GM19035 (cell line): Measurements from ENCODE around the gene RAB40C.
A peak's percentile ranks its signal among the peaks of the same experiment; 100 is the strongest.

Experiments
- ATAC-seq: cut with Tn5 transposase; IDR thresholded peaks from one replicate; pipeline ENCODE4 v1.9.1; 2021; ENCODE audit not compliant: unreplicated experiment

Gene RAB40C

DNA sequence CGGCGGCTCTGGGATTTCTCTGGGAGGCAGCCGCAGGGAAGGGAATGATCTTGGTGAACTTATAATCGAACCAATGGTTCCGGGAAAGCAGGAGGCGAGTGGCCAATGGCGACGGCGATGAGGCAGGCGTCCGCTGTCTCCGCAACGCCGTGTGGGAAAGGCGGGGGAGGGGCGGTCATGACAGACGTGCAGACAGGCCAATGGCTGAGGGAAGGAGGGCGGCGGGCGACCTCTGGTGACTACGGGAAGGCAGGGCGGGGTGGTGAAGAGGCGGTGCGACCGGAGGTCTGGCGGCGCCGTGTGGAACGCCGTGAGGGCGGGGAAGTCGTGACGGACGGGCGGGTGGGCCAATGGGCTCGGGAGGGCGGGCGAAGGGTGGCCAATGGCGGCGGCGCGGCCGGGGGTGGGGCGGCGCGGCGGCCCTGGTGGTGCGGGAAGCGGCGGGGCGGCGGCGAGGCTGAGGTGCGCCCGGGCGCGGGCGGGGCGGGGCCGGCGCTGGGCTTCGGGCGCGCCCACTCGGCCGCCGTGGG is at the start of gene RAB40C:
Gene RAB40C, plus strand, starts transcription at position 409 of the 530 bp plus-strand sequence. CDS start 226 bp downstream, outside the sequence.
- peak; percentile 73 for ATAC-seq

GRCh38 chr16:540645-541340 is 49.1 kb upstream of the RAB40C start:
- no peak for ATAC-seq

GRCh38 chr16:543301-544164 is 46.3 kb upstream of the RAB40C start:
- no peak for ATAC-seq

- ATAC-seq: no peak
These were observed 45.3 kb upstream of the RAB40C start for GRCh38 chr16:544517-544916.

- ATAC-seq: no peak
These were observed 42.7 kb upstream of the RAB40C start for GRCh38 chr16:546909-547770.

GRCh38 chr16:548586-548985 is 41.3 kb upstream of the RAB40C start:
- ATAC-seq: no peak

- ATAC-seq: no peak
These were observed 40.2 kb upstream of the RAB40C start for GRCh38 chr16:549544-550263.

GRCh38 chr16:551210-551609 is 38.7 kb upstream of the RAB40C start:
- no peak for ATAC-seq

DNA sequence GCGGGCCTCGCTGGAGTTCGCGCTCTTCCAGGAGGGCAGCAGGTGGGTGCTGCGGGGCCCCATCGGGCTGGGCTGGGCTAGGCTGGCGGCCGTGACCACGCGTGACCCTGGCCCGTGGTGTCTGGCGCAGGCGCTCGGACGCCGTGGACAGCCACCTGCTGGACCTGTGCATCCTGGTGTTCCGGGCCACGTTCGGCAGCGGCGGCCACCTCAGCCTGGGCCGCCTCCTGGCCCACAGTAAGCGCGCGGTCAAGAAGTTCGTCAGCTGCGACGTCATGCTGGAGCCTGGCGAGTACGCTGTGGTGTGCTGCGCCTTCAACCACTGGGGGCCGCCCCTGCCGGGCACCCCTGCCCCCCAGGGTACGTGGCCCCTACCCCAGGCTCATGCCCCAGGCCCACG is 37.7 kb upstream of the RAB40C start:
- ATAC-seq: no peak

DNA sequence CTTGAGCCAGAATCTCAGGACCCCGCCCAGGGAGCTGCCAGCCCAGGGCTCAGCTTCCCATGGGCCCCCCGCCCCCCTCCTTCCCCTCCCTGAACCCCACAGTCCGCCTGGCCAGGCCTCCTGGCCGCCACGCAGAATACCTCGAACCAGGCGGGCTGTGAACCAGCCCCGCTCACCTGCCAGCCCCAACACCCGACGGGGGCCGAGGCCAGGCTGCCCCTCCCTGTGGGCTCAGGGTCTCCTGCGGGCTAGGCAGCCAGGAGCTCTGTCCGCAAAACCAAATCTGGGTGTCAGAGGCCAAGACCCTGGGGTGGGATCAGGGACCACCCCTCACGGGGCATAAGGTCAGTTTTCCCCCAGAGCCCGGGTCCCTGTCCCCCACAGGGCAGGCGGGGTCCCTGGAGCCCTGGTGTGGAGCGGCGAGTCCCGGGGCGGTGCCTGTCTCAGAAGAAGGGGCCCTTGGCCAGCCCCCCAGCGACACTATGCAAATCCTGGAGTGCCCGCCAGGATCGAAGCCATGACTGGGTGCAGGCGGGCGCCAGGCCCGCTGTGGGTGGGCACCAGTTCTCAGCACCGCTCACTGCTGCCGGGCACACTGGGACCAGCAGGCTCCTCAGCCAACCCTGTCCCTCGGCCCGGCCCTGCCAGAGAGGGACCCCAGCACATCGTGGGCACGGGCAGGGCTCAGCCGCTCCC is 36.1 kb upstream of the RAB40C start:
- ATAC-seq: no peak

DNA sequence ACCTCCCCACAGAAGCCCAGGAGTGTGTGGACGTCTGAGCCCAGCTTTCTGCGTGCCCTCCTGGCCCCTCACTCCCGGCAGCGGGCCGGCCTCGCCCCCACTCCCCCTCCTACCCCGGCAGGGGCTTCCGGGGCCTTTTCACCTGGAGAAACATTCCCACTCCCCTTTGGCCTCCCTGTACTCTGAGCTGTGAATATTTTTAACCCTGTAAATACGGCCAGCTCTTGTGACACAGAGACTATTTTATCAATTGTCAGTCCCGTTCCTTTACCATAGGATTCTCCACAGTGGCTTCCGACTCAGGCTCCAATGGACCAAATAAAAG is 35.6 kb upstream of the RAB40C start:
- ATAC-seq: no peak

DNA sequence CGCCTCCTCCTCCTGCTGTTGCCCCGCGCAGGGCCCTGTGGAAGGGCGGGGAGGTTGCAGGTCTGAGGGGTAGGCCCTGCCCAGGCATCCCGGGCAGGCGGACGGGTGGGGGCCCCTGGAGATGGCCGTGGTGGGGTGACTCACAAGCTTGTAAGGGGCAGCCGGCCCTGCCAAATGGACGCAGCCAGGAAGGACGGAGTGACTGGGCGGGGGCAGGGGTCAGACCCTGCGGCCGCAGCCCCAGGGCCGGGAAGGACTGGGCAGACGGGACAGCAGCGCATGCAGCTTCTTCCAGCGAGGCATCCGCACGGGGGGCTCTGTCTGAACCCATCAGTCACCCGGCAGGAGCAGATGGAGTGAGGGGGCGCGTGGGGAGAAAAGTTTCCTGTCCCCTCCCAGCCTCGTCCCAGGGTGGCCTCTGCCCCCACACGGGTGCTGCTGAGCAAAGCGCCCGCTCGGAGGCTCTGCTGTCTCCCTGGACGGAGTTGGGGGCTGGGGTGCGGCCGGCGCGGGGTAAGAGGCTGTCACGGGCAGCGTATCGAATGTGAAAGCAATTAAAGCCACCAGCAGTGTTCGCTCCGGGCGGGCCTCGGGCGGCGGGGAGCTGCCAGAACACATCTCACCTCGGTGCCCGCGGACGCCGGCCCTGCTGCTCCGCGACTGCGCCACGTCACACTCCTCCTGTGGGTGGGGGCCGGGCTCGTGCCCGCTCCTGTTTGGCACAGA is 35.1 kb upstream of the RAB40C start:
- ATAC-seq: no peak

DNA sequence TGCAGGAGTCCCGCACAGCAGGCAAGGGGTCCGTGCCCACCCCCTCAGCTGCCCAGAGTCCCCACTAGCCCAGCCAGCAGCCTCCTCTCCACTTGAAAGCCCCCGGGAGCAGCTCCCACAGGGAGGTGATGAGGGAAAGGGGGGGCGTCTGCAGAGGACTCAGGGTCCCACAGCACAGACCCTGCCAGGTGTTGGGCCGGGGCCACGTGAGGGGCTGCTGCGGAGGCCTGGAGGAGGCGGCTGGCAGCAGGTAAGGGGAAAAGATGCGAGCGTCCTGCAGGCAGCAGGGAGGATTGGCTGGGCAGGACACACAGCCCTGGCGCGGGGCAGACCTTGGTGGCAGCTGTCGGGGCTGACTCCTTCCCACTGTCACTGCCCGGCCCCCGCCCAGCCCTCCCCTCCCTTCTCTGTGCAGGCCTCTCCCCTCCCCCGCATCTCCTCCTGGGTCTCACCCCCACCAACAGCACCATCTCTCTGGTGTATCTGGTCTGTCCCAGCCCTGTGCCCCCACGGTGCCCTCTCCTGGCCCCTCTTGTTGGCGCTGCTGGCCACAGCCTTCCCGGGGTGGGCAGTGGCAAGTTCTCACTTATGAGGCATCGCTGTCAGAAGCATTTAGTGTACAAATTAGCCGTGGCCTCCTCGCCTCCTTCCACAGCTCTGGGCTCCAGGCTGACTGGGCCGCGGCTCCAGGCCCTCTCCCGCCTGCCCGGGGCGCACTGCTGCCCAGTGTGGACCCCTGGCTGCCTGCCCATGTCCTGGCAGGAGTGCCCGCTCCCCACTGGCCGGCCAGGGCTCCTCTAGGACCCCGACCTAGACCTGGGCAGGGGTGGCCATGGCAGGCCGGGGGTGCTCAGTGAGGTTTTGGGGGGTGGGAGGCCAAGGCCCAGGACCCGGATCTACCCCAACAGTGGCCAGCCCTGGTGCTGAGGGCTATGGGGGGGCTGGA is 34.1 kb upstream of the RAB40C start:
- no peak for ATAC-seq

- no peak for ATAC-seq
These were observed 33.2 kb upstream of the RAB40C start for GRCh38 chr16:556474-557173.

GRCh38 chr16:557463-558297 is 32.2 kb upstream of the RAB40C start:
- no peak for ATAC-seq

DNA sequence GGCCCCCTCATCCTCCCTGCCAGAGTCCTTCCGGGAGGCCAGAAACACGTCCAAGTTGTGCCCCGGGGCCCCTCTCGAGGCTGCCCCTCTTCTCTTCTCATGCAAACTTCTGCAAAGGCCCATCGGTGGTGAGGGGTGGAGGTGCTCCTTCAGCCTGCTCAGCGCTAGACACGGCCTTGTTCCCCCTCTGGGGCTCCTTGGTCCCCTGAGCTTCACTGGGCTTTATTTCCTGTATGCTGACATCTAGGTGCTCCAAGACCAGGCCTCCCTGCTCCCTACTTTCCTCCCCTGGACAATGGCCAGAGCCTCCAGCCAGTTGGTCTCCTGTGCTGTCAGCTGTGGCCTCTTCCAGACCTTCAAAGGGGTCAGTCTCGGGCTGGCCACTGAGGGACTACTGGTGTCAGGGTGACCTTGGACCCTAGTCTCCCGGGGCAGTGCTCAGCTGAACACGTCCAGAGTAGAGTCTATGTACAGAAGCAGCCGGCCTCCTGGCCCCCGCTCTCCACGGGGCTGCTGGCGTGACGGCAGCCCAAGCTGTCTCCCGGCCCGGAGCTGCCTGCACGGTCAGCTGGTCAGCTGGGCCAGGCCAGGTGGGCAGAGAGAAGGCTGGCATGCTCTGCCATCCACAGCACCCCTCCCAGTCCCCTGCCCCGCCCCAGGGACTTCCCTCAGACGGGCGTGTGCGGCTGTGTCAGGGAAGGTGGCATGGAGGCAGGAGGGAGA is 31.4 kb upstream of the RAB40C start:
- ATAC-seq: no peak
